Fibroblast of villous mesenchyme (primary cell): ENCODE results near the gene BLTP1. TPM values are rescaled to one million over a fixed set of nuclear protein-coding genes. Genes with fewer than 3 reads are reported as not detected.
A peak's percentile ranks its signal among the peaks of the same experiment; 100 is the strongest.
"Not testable (repeated sequence)": the region's sequence is repeated elsewhere in the genome, so short reads cannot be mapped to it uniquely, and the experiment has no call there.

Experiments used
- DNase-seq: peaks from one replicate; pipeline ENCODE4 v3.0.0-alpha.2; 2010; ENCODE audit warnings: low read depth
- H3K4me3 ChIP-seq: 2 replicates; pipeline ENCODE4 v1.5.1; 2011; ENCODE audit warnings: low read depth, mild to moderate bottlenecking, low read length
- CTCF ChIP-seq: IDR thresholded peaks from 2 replicates; pipeline ENCODE4 v1.5.1; 2012; ENCODE audit warnings: low read depth, mild to moderate bottlenecking, low read length; ENCODE audit not compliant: insufficient read depth
- total RNA-seq: library from RNA; depleted of rRNA; stranded (reverse); fragments of >200 nt; gene quantifications from 2 replicates; pipeline ENCODE4 v1.2.3, GENCODE V29; 2012

BLTP1 gene
- 105 and 133 TPM in 2 replicates for total RNA-seq

- peak; percentile 81 for DNase-seq
- peak within 1 kb of the TSS; percentile 99 for H3K4me3 ChIP-seq
- no peak for TF ChIP-seq CTCF
These were observed at the start of gene BLTP1 for GRCh38 chr4:122151982-122152710. Gene BLTP1, plus strand, starts transcription at chr4:122152331. Its CDS starts 18,317 bp downstream, at chr4:122170648.

- TF ChIP-seq CTCF: no peak
- no peak for DNase-seq
These were observed 47.9 kb upstream of the BLTP1 start for GRCh38 chr4:122104184-122104583.

GRCh38 chr4:122107680-122108079, 44.5 kb upstream of the BLTP1 start:
- no peak for TF ChIP-seq CTCF
- no peak for DNase-seq
- H3K4me3 ChIP-seq: no peak overlapping the region

More at GRCh38 chr4:122104184-122104583, 47.9 kb upstream of the BLTP1 start:
- no peak overlapping the region for H3K4me3 ChIP-seq

- not testable (repeated sequence) for H3K4me3 ChIP-seq, DNase-seq
These were observed 41.8 kb upstream of the BLTP1 start for GRCh38 chr4:122110304-122110703.

GRCh38 chr4:122117743-122118142, 34.4 kb upstream of the BLTP1 start:
- DNase-seq: peak; percentile 68
- no peak for TF ChIP-seq CTCF
- H3K4me3 ChIP-seq: no peak overlapping the region

- no peak for DNase-seq
- no peak overlapping the region for H3K4me3 ChIP-seq
- no peak for TF ChIP-seq CTCF
These were observed 33.9 kb upstream of the BLTP1 start for GRCh38 chr4:122118243-122118642.

GRCh38 chr4:122119739-122120138, 32.4 kb upstream of the BLTP1 start:
- no peak for TF ChIP-seq CTCF
- DNase-seq: no peak
- no peak overlapping the region for H3K4me3 ChIP-seq
